Activated CD4-positive, alpha-beta memory T cell treated with anti-CD3 and anti-CD28 coated beads, Interleukin-2, amount 10 ng/mL, durations not matched to agents 7 days and 5 days (primary cell): ENCODE data around the gene TNFRSF13B. TPM values are rescaled to one million over a fixed set of nuclear protein-coding genes. Genes with fewer than 3 reads are reported as not detected.
"Not testable (repeated sequence)": the region's sequence is repeated elsewhere in the genome, so short reads cannot be mapped to it uniquely, and the experiment has no call there.

ENCODE experiments used
- CTCF ChIA-PET: fragments of 350-600 bp; sonication (Branson Sonifier 250); formaldehyde crosslinking; loops from one replicate; lab custom pipeline; 2021; ENCODE audit warnings: antibody characterized with exemption, inconsistent platforms; lab: Charles Lee
- POLR2A ChIA-PET: fragments of 350-600 bp; sonication (Branson Sonifier 250); formaldehyde crosslinking; loops from one replicate; lab custom pipeline; 2021; ENCODE audit warnings: antibody characterized with exemption; lab: Charles Lee
- DNase-seq: peaks from one replicate; pipeline ENCODE4 v3.0.0-alpha.2; 2020
- H3K27ac Mint-ChIP-seq: one replicate; pipeline ENCODE4 v1.8.0; 2021; ENCODE audit warnings: mild to moderate bottlenecking, mixed read lengths
- H3K27me3 Mint-ChIP-seq: one replicate; pipeline ENCODE4 v1.8.0; 2021; ENCODE audit warnings: mixed read lengths
- H3K36me3 Mint-ChIP-seq: one replicate; pipeline ENCODE4 v1.8.0; 2021; ENCODE audit warnings: low read depth, mixed read lengths
- H3K4me1 Mint-ChIP-seq: one replicate; pipeline ENCODE4 v1.8.0; 2021; ENCODE audit warnings: mixed read lengths
- H3K4me3 Mint-ChIP-seq: one replicate; pipeline ENCODE4 v1.8.0; 2021; ENCODE audit warnings: mild to moderate bottlenecking, mixed read lengths
- H3K9me3 Mint-ChIP-seq: one replicate; pipeline ENCODE4 v1.8.0; 2021; ENCODE audit warnings: mixed read lengths
- total RNA-seq, 2 experiments: library from RNA; stranded (reverse); gene quantifications; one replicate each; pipeline ENCODE4 v1.2.3, GENCODE V29; 2021

TNFRSF13B gene
- total RNA-seq, 2 experiments from 2014 or later, result not detected

GRCh38 chr17:16975277-16975651 is 3.3 kb upstream of the TNFRSF13B start:
- POLR2A ChIA-PET, result interaction anchor here (1.2 to 4.3 kb wide), 3 partner anchors 9 to 15 kb away, joined by 3 to 34 read pairs (median 8); no protein-coding TSS in a partner anchor
- CTCF ChIA-PET, result interaction anchor here (1.0 to 2.7 kb wide), 3 partner anchors 10 to 17 kb away, joined by 3 to 7 read pairs (median 5); no protein-coding TSS in a partner anchor
- Mint-ChIP-seq H3K9me3 (peaks cover 2% of the 10 kb centered on the region), H3K4me3 (no peak overlapping the region), H3K27ac (no peak overlapping the region), H3K36me3 (no peaks in the 10 kb centered on the region), H3K27me3 (no peaks in the 10 kb centered on the region), H3K4me1 (peaks cover 28% of the 10 kb centered on the region)
- no peak for DNase-seq

- H3K36me3 Mint-ChIP-seq, result no peaks in the 10 kb centered on the region
- peaks cover 2% of the 10 kb centered on the region for H3K9me3 Mint-ChIP-seq
- no peak overlapping the region for H3K4me3 Mint-ChIP-seq
- H3K27me3 Mint-ChIP-seq, result no peaks in the 10 kb centered on the region
- no peak for DNase-seq
- CTCF ChIA-PET, result interaction anchor here (0.6 to 2.7 kb wide), 3 partner anchors 15 to 503 kb away, joined by 3 to 7 read pairs (median 3); no protein-coding TSS in a partner anchor
- POLR2A ChIA-PET, result interaction anchor here (1.2 to 2.6 kb wide), 2 partner anchors 10 to 15 kb away, joined by 3 to 8 read pairs; no protein-coding TSS in a partner anchor
- H3K4me1 Mint-ChIP-seq, result peaks cover 28% of the 10 kb centered on the region
- H3K27ac Mint-ChIP-seq, result no peak overlapping the region
Measured at GRCh38 chr17:16974569-16975276, 2.8 kb upstream of the TNFRSF13B start.

GRCh38 chr17:16973760-16974540 is 2.0 kb upstream of the TNFRSF13B start:
- DNase-seq, result no peak
- H3K9me3 Mint-ChIP-seq, result peaks cover 2% of the 10 kb centered on the region
- H3K27me3 Mint-ChIP-seq, result peaks cover 6% of the 10 kb centered on the region
- H3K27ac Mint-ChIP-seq, result no peak overlapping the region
- H3K4me3 Mint-ChIP-seq, result no peak overlapping the region
- ChIA-PET POLR2A (no interaction called here), CTCF (interaction anchor here (0.6 to 1.4 kb wide), 2 partner anchors 18 to 503 kb away, joined by 3 read pairs; no protein-coding TSS in a partner anchor)
- H3K4me1 Mint-ChIP-seq, result peaks cover 25% of the 10 kb centered on the region
- H3K36me3 Mint-ChIP-seq, result no peaks in the 10 kb centered on the region

- Mint-ChIP-seq H3K27me3 (peaks cover 14% of the 10 kb centered on the region), H3K4me1 (peaks cover 25% of the 10 kb centered on the region)
- H3K36me3 Mint-ChIP-seq, DNase-seq, H3K9me3 Mint-ChIP-seq, CTCF ChIA-PET, H3K4me3 Mint-ChIP-seq, POLR2A ChIA-PET, H3K27ac Mint-ChIP-seq: not testable (repeated sequence)
Measured at GRCh38 chr17:16973043-16973442, 1.1 kb upstream of the TNFRSF13B start.

GRCh38 chr17:16972346-16972745 is 428 bp upstream of the TNFRSF13B start:
- Mint-ChIP-seq H3K27me3 (peaks cover 14% of the 10 kb centered on the region), H3K27ac (no peak overlapping the region), H3K9me3 (peaks cover 2% of the 10 kb centered on the region), H3K4me1 (peaks cover 22% of the 10 kb centered on the region), H3K36me3 (no peaks in the 10 kb centered on the region), H3K4me3 (no peak overlapping the region)
- CTCF ChIA-PET, result no interaction called here
- POLR2A ChIA-PET, result no interaction called here
- DNase-seq, result no peak

GRCh38 chr17:16969931-16970906 is 1.7 kb downstream of the TNFRSF13B start:
- Mint-ChIP-seq H3K27me3 (peaks cover 14% of the 10 kb centered on the region), H3K36me3 (no peaks in the 10 kb centered on the region), H3K4me1 (peaks cover 2% of the 10 kb centered on the region), H3K4me3 (no peak overlapping the region), H3K9me3 (no peaks in the 10 kb centered on the region), H3K27ac (no peak overlapping the region)
- DNase-seq, result no peak
- CTCF ChIA-PET, result no interaction called here
- POLR2A ChIA-PET, result interaction anchor here (1.3 kb wide), 1 partner anchor 9 kb away, joined by 3 read pairs; no protein-coding TSS in a partner anchor

GRCh38 chr17:16968786-16969185 is 3.1 kb downstream of the TNFRSF13B start:
- no peaks in the 10 kb centered on the region for H3K4me1 Mint-ChIP-seq
- DNase-seq, result no peak
- CTCF ChIA-PET, result interaction anchor here (1.4 kb wide), 1 partner anchor 23 kb away, joined by 3 read pairs; no protein-coding TSS in a partner anchor
- no peaks in the 10 kb centered on the region for H3K36me3 Mint-ChIP-seq
- POLR2A ChIA-PET, result interaction anchor here (1.3 kb wide), 1 partner anchor 11 kb away, joined by 3 read pairs; no protein-coding TSS in a partner anchor
- H3K9me3 Mint-ChIP-seq, result no peaks in the 10 kb centered on the region
- no peak overlapping the region for H3K27ac Mint-ChIP-seq
- H3K27me3 Mint-ChIP-seq, result peaks cover 16% of the 10 kb centered on the region
- H3K4me3 Mint-ChIP-seq, result no peak overlapping the region

- Mint-ChIP-seq H3K27me3 (peaks cover 41% of the 10 kb centered on the region), H3K4me3 (no peak overlapping the region), H3K36me3 (no peaks in the 10 kb centered on the region), H3K4me1 (no peaks in the 10 kb centered on the region), H3K27ac (no peak overlapping the region), H3K9me3 (peaks cover 3% of the 10 kb centered on the region)
- POLR2A ChIA-PET, result no interaction called here
- DNase-seq, result peak; percentile 8
- CTCF ChIA-PET, result no interaction called here
Measured at GRCh38 chr17:16962804-16963203, 9.1 kb downstream of the TNFRSF13B start.

- peaks cover 3% of the 10 kb centered on the region for H3K9me3 Mint-ChIP-seq
- no peak overlapping the region for H3K4me3 Mint-ChIP-seq
- no peaks in the 10 kb centered on the region for H3K36me3 Mint-ChIP-seq
- no peaks in the 10 kb centered on the region for H3K4me1 Mint-ChIP-seq
- ChIA-PET POLR2A (no interaction called here), CTCF (no interaction called here)
- H3K27ac Mint-ChIP-seq, result no peak overlapping the region
- H3K27me3 Mint-ChIP-seq, result peaks cover 49% of the 10 kb centered on the region
- DNase-seq, result peak; percentile 3
Measured at GRCh38 chr17:16961792-16962191, 10.1 kb downstream of the TNFRSF13B start.

GRCh38 chr17:16961022-16961421 is 10.9 kb downstream of the TNFRSF13B start:
- H3K4me1 Mint-ChIP-seq, H3K9me3 Mint-ChIP-seq, H3K27ac Mint-ChIP-seq, CTCF ChIA-PET, POLR2A ChIA-PET, DNase-seq, H3K4me3 Mint-ChIP-seq, H3K36me3 Mint-ChIP-seq: not testable (repeated sequence)
- H3K27me3 Mint-ChIP-seq, result peaks cover 56% of the 10 kb centered on the region

- H3K4me3 Mint-ChIP-seq, H3K36me3 Mint-ChIP-seq, H3K4me1 Mint-ChIP-seq, H3K27ac Mint-ChIP-seq, CTCF ChIA-PET, POLR2A ChIA-PET, H3K9me3 Mint-ChIP-seq, DNase-seq: not testable (repeated sequence)
- peaks cover 48% of the 10 kb centered on the region for H3K27me3 Mint-ChIP-seq
Measured at GRCh38 chr17:16955011-16955410, 16.9 kb downstream of the TNFRSF13B start.

GRCh38 chr17:16954521-16954920 is 17.4 kb downstream of the TNFRSF13B start:
- H3K36me3 Mint-ChIP-seq, result no peaks in the 10 kb centered on the region
- ChIA-PET POLR2A (no interaction called here), CTCF (no interaction called here)
- peaks cover 5% of the 10 kb centered on the region for H3K9me3 Mint-ChIP-seq
- H3K27ac Mint-ChIP-seq, result no peak overlapping the region
- no peak overlapping the region for H3K4me3 Mint-ChIP-seq
- peaks cover 3% of the 10 kb centered on the region for H3K4me1 Mint-ChIP-seq
- peak; percentile 4 for DNase-seq
- peaks cover 44% of the 10 kb centered on the region for H3K27me3 Mint-ChIP-seq
